RKO (cell line): ENCODE results near the gene MAP7D3.
A peak's percentile ranks its signal among the peaks of the same experiment; 100 is the strongest.
"Not testable (repeated sequence)": the region's sequence is repeated elsewhere in the genome, so short reads cannot be mapped to it uniquely, and the experiment has no call there.

Experiments used
- DNase-seq: peaks from one replicate; pipeline ENCODE4 v3.0.0-alpha.2; 2016; ENCODE audit warnings: low spot score

The MAP7D3 gene

GRCh38 chrX:136182414-136182813 is 68.8 kb downstream of the MAP7D3 start:
- DNase-seq: no peak

- no peak for DNase-seq
These were observed 72.1 kb downstream of the MAP7D3 start for GRCh38 chrX:136179133-136179532.

GRCh38 chrX:136176399-136176825 is 74.8 kb downstream of the MAP7D3 start:
- DNase-seq: no peak

- DNase-seq: no peak
These were observed 79.8 kb downstream of the MAP7D3 start for GRCh38 chrX:136171420-136171819.

GRCh38 chrX:136170139-136170800 is 80.9 kb downstream of the MAP7D3 start:
- no peak for DNase-seq

GRCh38 chrX:136168929-136169735 is 82.1 kb downstream of the MAP7D3 start:
- DNase-seq: no peak

GRCh38 chrX:136167989-136168388 is 83.2 kb downstream of the MAP7D3 start:
- DNase-seq: not testable (repeated sequence)

- peak; percentile 3 for DNase-seq
These were observed 84.9 kb downstream of the MAP7D3 start for GRCh38 chrX:136166221-136166855.

GRCh38 chrX:136165406-136165805 is 85.8 kb downstream of the MAP7D3 start:
- DNase-seq: no peak

- no peak for DNase-seq
These were observed 87.5 kb downstream of the MAP7D3 start for GRCh38 chrX:136163689-136164088.
